GM12892 (cell line): Measurements from ENCODE around the gene FAM20C.

Experiments used
- POLR2A ChIP-seq: IDR thresholded peaks from 2 replicates; pipeline ENCODE4 v1.6.1; 2011; ENCODE audit warnings: low read depth, low read length, control low read depth
- POLR2AphosphoS5 ChIP-seq: IDR thresholded peaks from 2 replicates; pipeline ENCODE4 v1.6.1; 2011; ENCODE audit warnings: low read depth, low read length, control low read depth
- TAF1 ChIP-seq: IDR thresholded peaks from 2 replicates; pipeline ENCODE4 v1.6.1; 2011; ENCODE audit warnings: low read depth, mild to moderate bottlenecking, control low read depth, low read length, borderline replicate concordance

DNA sequence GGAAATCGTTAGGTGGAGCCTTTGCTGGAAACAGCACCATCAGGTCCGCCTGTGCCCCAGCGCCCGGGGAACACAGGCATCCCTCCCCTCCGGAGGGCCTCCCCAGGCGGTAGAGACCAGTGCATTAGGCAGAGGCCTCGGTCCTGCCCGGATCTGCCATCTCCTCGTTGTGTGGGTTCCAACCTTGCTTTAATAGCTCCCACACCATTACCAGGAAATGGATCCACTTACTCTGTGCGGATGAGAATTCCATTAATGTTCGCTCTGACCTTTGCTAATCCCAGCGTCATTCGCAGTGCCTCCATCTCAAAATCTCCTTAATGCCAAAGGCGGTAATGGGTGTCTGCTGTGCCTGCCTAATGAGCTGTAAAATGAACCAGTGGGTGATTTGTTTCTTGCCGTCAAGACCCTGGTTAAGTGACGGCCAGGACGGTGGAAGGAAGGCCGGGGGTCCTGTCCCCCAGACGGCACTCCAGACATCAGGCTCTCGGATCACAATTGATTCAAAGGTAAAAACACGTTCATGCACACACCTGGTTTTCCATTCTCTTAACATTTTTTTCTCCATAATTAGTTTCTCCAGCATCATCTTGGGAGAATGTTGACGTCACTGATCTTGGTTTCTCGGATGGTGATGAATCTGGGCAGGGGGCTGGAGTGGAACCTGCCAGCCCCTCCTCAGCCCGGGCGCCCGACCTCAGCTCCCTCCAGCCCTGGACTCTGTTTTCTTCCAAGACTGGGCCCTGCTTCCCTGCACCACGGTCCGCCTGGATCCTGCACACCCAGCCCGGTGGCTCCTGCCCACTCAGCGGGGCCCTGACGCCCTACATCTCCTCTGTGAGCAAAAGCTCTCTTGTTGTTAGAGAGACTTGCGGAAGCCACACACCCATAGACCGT is 22.8 kb upstream of the FAM20C start:
- TF ChIP-seq POLR2AphosphoS5 (no peak), POLR2A (no peak), TAF1 (no peak)
